GM10266 (cell line): ENCODE data around the gene EEF1AKMT3.

Experiments used
- DNase-seq: peaks from one replicate; pipeline ENCODE4 v3.0.0; 2012; ENCODE audit errors: extremely low spot score
- CTCF ChIP-seq: IDR thresholded peaks from 2 replicates; pipeline ENCODE4 v1.5.1; 2012; ENCODE audit warnings: mild to moderate bottlenecking, low read depth; ENCODE audit not compliant: control insufficient read depth, insufficient read depth; ENCODE audit errors: missing control alignments

EEF1AKMT3 gene

GRCh38 chr12:57823131-57823907 lies 50.9 kb downstream of the EEF1AKMT3 start:
- TF ChIP-seq CTCF, result no peak

GRCh38 chr12:57823908-57824640 lies 51.7 kb downstream of the EEF1AKMT3 start:
- TF ChIP-seq CTCF, result no peak
- DNase-seq, result no peak

More at GRCh38 chr12:57823131-57823907, 50.9 kb downstream of the EEF1AKMT3 start:
- DNase-seq, result no peak

- DNase-seq, result no peak
- no peak for TF ChIP-seq CTCF
Observed at GRCh38 chr12:57825451-57825850, 53.0 kb downstream of the EEF1AKMT3 start.

GRCh38 chr12:57826400-57826799 lies 54.0 kb downstream of the EEF1AKMT3 start:
- no peak for TF ChIP-seq CTCF
- DNase-seq, result no peak

- no peak for DNase-seq
- TF ChIP-seq CTCF, result no peak
Observed at GRCh38 chr12:57826966-57827365, 54.6 kb downstream of the EEF1AKMT3 start.

GRCh38 chr12:57829025-57829777 lies 56.8 kb downstream of the EEF1AKMT3 start:
- no peak for DNase-seq
- TF ChIP-seq CTCF, result no peak

- no peak for TF ChIP-seq CTCF
- DNase-seq, result no peak
Observed at GRCh38 chr12:57830393-57830792, 58.0 kb downstream of the EEF1AKMT3 start.
